HPDE6-E6E7 (cell line): ENCODE results near the gene CEP85.
A peak's percentile ranks its signal among the peaks of the same experiment; 100 is the strongest.
"Not testable (repeated sequence)": the region's sequence is repeated elsewhere in the genome, so short reads cannot be mapped to it uniquely, and the experiment has no call there.

ENCODE experiments used
- DNase-seq: peaks from one replicate; pipeline ENCODE4 v3.0.0; 2011; ENCODE audit warnings: missing footprints; ENCODE audit errors: extremely low spot score

CEP85 gene

DNA sequence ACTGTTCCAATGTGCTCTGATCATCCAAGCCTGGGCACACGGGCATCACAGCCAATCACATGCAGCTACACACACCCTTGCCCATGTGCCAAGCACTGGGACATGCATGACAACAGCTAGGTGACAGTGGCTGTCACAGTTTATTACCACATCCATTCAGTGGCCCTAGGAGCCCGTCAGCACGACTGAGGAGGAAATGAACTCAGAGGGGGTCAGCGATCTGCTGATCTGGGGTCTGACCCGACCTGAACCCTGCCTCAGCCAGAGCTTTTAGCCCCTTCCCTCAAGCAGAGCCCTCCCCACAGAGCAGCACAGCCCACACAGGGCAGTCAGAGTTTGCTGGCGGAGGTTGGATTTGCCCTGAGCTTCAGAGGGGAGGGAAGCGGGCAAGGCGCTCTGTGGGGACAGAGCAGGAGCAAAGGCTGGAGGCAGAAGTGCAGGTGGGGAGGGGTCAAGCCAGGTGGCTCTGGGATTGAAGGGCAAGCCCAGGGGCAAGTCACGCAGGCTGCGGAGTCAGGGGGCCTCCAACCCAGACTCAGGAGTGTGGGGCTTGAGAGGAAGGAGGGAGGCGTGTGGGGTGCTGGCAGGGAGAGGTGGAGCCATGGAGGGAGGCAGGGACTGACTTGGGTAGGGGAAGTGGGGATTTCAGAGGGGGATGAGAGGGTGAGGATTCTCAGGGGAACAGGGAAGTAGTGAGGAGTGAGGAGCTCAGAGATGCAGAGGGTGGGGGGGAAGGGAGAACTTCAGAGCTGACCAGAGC, 56.3 kb downstream of the CEP85 start:
- DNase-seq: no peak

DNA sequence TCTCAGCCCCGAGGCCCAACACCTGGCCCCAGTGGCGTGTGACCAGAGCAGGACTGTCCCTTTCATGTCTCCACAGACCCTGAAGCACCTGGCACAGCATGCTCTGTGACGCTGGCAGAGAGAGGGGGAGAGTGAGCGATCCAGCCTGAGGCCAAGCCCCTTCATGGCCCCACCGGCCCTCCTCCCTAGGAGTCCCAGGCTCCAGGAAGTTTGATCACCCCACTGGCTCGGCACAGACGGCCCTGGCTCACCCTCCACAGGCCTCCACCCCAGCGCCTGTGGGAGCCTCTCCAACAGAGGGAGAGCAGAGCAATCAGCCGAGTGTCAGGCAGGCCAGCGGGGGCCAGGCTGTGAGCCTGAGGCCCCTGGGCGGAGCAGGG, 56.9 kb downstream of the CEP85 start:
- DNase-seq: no peak

DNA sequence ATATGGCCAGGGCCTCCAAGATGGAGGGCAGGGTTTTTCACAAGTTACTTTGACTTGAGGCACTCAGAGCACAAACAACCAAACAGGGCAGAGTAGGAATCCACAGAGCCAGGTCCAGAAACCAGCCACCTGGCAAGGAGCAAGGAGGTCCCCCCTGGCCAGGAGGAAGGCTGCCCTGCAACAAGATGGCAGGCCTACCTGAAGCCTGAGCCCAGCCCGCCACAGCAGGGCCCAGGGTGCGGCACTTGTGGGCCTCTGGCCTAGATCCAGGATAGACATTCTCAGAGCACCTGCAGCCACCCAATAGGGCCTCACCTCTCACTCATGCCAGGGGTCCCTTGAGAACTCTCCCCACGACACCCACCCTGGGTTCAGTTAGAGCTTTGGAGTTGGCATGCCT, 57.4 kb downstream of the CEP85 start:
- no peak for DNase-seq

DNA sequence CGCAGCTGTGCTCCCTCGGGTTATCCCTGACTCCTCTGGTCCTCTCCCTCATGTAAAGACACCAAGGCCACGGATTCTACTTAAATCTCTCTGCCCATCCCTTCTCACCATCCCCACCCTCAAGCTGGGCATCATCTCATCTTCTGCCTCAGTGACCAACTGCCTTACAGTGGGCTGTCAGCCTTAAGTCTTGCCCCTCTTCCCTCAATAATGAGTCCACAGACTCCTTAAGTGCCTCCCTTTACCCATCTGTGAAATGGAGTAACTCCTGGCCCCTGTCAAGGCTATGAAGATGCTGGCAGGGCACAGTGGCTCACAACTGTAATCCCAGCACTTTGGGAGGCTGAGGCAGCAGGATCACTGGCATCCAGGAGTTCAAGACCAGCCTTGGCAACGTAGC, 57.9 kb downstream of the CEP85 start:
- DNase-seq: no peak

DNA sequence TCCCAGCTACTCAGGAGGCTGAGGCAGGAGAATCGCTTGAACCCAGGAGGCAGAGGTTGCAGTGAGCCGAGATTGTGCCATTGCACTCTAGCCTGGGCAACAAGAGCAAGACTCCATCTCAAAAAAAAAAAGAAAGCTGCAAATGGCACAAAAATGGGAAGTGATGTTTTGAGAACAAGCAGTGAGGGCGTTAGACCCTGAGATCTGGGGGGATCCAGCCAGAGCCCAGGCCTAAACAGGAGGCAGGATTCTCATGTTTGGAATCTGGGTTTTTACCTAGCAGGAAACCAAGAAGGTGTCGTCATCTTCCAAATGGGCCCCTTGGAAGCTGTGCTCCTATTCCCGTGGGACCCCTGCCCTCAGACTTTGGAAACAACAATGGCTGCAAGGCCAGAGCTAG, 58.7 kb downstream of the CEP85 start:
- not testable (repeated sequence) for DNase-seq

DNA sequence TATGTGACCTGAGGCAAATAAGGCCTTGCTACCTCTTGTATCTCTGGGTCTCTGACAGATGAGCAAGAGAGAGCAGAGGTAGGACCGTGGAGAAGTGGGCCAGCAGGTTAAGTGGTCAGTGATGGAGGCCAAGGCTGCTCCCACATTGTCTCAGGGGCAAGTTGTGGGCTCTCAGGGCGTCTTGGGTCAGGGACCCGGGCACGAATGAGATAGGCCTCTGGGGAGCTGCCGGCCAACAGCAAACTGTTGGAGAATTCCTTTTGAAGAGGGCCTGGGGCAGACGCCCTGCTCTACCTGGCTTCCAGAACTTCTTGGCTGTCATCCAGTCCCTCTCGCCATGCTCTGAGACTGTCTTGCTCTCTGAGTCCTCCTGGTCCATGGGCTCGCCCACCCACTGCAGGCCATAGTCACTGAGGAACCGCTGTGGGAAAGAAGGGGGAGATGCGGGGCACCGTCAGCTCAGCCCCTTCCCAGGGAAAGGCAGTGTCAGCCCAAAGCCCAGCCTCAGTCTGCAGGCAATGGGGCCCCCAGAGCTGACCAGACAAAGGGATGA, 60.0 kb downstream of the CEP85 start:
- DNase-seq: no peak

DNA sequence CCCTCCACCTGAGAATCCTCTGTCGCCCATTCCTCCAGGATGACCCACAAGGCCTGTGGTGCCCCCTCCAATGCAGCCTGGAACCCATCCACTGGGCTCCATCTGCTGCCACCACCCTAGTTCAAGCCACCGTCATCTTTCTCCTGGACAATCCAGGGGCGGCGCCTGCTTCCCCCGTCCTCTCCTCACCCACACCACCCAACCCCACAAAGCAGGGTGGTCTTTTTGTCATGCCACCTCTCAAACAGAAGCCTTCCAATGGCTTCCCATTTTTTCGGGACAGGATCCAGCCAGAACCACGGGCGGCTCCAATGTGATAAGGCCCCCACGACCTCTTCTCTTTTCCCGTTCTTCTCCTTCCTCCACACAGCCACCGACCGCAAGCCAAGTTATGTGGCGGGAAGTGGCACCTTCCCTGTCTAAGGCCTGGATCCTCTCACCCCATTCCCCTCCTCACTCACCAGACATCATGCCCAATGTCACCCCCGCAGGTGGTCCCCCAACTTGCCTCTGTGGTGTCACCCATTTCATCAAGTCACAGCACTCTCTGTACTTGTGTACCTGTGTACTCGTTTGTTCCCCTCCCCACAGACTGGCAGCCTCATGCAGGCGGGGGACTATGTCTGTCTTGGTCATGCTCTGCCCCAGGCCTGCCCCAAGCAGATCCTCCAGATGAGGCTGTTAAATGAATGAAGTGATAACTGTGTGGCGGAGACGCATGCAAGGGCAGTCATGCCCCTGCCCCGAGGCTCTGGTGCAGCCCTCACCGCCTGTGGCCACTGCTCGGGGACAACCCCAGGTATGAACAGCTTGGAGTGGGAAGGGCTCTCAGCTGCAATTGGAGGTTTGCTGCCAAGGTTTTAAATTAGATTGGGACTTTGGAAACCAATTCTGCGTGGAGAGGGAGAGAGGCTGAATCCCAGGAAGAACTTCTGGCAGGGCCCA, 61.5 kb downstream of the CEP85 start:
- DNase-seq: no peak

DNA sequence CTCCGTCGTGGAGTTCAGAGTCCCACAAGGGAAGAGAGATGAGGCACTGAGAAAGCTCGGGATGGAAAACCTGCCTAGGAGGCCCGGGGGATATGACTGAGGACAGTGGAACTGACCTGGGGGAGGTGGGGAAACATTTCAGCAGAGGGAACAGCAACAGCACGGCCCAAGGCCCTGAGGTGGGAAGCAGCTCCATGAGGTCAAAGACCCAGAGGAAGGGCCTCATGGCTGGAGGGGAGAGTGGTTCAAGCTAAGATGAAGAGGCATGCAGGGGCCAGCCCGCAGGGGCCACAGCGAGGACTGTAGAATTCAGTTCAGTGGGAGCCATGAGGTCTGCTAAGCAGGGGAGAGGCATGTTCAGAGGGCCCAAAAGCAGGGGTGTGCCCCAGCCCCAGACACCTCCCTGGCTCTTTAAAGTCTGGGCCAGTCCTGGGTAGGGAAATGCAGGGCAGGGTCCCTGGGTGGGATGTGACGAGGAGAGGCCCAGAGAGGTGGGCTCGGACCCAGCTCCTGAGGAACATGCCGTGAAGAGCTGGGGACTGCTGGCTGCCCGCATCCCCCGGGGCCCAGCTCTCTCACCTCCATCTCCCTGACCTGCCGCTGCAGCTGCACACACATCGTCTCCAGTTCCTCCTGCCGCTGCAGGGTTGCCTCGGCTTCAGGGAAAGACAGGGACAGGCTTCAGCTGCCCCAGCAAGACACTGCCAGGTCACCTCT, 62.5 kb downstream of the CEP85 start:
- no peak for DNase-seq

DNA sequence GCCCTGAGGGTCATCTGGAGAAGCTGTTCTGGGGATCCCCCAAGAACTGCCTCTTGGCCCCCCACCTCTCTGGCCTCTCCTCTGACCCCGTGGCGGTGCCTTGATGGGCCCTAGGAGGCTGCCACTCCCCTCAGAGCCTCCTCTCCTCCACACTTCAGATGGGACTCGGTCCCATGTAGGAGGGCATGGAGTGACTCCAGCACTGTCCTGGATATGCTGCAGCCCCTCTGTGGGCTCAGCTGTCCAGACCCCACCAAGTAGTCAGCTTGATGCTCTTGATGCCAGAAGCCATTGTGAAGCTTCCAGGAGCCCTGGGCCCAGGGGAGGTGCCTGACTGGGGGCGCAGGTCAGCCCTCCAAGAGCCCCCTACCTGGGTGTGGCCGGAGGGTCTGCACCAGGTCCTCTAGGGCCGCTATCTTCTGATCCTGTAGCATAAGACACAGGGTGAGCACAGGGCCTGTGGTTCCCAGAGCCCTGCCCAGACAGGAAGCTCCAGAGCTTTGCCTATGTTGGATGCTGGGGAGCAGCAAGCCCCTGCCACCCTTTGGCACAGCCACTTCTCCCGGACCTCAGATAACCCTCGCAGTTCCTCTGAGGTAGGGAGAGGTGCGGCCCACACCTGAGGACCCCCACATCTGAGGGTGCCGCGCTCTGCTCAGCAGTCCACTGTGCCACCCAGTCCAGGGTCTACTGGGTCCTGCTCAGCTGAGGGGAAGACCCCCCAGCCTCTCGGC, 63.2 kb downstream of the CEP85 start:
- no peak for DNase-seq

DNA sequence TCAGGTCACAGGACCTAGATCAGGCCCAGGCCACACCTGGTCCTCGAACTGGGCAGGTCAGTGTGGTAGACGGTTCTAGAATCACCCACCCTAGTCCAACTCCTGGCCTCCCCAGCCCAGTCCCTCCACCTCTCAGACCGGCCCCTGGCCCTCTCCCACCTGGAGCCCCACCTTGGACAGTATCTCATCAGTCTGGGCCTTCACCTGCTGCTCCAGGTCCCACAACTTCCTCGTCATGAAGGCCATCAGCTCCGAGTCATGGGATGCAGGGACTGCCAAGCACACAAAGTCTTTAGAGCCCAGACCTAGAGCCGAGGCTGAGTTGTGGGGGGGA, 63.8 kb downstream of the CEP85 start:
- no peak for DNase-seq

DNA sequence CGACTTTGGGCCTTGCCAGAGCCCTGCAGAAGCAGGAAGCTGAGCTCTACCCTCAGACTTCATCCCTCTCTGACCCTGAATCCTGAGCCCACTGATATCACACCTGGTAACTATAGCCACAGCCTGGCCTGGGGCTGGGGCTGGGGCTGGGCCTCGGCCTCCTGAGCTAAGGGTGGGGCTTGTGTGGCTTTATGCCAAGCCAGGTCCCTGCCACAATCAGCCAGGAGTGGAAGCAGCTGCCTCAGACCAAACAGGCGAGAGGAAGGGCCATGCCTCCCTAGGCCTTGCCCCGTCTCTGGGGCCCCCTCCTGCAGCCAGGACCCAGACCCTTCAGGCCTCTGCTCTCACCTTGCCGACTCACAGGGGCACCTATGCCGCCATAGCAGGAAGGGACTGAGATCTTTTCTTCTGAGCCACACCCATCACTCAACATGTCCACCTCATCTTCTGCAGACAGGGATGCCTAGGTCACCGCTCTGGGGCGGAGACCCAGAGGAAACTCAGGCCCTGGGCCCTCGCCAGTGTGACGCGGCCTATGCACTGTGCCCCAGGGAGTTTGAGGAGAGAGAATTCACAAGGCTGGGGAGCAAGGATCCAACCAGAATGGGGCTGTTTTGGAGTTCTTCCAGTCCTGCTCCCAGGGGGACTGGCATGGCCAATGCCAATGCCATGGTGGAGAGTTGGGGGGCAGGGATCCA, 66.7 kb downstream of the CEP85 start:
- no peak for DNase-seq

DNA sequence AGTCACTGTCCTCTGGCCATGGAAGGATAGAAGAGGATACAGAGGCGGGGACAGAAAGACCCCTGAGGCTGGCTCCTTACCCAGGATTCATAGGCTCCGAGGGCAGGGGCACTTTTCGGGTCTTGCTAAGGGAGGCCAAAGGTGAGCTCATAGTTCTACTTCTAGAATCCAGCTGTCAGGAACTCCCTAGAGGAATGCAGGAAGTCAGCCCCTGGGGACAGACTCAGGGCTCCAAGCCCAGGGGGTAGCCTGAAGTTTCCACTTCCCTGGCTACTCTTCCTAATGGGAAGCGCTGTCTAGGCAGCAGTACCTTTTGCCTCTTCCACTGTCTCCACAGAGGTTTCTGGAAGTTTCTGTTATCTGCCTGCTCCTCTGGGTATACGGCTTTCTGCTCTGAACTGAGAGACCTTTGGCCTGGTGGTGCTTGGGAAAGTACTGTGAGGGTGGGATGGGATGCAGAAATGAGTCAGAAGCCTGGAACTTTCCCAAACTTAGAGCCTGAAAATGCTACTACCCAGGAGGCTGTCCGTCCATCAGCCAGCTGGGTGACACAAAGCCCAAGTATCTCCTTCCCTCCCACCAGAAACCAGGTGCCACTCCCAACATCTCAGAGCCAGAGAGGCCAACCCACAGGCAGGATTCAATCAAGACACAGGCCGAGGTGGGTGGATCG, 68.9 kb downstream of the CEP85 start:
- DNase-seq: no peak

DNA sequence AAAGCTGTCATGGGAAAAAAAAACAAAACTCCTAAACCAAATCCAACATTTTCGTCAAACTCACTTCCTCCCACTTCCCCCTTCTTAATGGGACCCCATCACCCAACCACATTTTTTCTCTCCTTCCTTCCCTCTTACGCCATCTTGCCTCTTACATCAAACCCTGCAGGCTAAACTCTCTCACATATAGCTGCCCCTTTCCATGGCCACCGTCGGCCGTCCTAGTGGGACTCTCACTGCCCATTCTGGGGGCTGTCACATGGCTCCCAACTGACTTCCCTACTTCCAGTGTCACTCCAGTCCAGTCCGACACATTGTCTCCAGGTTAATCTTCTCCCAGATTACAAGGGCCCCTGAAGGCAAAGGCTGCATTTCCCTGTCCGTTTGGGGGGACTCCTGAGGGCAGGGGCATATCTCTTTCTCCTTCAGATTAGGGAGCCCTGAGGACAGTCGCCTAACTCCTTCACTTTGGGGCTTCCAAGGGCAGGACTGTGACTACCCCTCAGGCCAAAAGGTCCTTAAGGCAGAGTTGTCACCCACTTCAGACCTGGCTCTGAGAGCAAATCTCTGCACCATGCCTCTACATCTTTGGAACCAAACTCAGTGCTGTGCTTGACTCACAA, 71.8 kb downstream of the CEP85 start:
- no peak for DNase-seq

DNA sequence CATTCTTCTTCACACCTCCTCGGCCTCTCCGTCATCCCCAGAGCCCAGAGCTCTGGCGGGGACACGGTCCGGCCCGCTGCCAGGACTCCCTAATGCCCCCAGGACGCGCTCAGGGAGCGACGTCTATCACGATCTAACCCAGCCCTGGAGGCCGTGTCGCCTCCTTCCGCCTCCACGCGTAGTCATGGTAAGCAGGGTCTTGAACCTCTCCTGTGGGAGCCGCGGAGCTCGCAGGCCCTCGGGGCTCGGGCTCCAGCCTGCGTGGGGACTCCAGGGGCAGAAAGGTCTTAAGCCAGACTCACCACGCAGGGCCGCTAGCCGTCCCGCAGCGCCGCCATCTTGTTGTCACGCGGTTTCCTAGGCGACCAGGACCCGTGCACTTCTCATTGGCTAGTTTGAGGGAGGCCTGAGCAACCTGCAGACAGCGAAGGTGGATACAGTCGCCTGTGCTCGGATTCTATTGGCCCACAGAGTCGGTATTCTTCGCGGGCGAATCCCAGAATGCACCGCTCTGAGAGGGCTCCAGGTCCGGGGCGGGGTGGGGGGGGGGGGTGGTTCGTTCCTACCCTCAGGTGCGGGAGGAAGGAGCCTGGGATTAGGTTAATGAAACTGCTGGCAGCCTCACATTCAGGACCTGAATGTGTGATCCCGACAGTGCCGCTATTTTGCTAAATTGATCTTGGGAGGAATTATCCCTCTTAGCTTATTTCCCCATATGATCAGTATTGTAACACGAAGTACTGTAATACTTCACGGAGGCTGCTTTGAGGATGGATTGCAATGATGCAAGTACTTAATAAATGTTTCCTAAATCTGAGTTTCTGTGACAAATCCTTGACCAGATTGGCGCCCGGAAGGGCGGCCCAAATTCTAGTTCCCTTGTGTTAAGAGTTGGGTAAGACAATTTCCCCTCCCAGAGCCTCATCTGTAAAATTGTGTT, 72.6 kb downstream of the CEP85 start, which contains the start of gene UBXN11:
Gene UBXN11 (minus strand): TSS at position 347 of the 940 bp plus-strand sequence. CDS start 3,753 bp downstream, outside the sequence.
- DNase-seq: peak; percentile 99

DNA sequence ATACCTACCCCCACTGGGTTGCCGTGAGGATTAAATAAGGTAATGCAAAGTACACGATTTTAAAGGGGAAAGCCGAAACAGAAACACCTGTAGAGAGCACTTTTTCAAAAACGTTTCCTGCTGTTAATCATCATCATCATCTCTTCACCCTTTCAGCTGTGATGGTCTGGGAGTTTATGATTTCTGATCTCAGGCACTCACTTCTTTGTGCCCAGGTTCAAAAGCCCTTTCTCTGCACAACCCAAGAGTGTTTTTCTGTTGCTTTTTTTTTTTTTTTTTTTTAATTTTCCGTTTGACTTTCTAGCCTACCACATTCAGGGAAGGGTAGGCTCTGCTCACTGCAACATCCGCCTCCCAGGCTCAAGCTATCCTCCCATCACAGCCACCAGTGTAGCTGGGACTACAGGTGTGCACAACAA, 73.4 kb downstream of the CEP85 start:
- no peak for DNase-seq

DNA sequence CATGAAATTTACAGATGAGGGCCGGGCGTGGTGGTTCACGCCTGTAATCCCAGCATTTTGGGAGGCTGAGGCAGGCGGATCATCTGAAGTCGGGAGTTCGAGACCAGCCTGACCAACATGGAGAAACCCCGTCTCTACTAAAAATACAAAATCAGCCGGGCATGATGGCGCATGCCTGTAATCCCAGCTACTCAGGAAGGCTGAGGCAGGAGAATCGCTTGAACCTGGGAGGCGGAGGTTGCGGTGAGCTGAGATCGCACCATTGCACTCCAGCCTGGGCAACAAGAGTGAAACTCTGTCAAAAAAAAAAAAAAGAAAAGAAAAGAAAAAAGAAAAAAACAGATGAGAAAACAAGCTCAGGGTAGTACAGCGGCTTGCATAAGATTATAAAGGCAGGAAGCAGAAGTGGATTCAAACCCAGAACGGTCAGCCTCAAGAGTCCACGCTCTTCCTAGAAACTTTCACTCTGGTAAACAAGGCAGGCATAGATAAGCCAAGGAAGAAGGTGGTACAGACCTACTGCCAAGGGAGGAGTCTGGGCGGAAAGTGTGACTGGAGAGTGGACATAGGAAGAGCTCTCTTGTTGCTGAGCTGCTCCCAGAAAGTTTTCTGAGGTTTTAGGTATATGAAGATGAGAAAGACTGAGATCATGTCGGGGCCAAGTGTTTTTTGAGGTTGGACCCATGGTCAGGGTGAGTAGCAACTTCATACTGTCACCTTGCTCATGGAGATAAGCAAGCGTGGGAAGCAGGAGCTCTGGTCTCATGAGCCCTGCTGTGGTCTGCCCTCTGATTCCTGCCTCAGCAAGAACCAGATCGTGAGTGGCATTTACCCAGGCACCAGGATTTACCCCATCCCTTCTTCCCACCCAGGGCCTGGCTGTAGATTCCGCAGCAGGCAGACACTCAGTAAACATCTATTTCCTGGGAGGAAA, 74.2 kb downstream of the CEP85 start:
- DNase-seq: not testable (repeated sequence)

DNA sequence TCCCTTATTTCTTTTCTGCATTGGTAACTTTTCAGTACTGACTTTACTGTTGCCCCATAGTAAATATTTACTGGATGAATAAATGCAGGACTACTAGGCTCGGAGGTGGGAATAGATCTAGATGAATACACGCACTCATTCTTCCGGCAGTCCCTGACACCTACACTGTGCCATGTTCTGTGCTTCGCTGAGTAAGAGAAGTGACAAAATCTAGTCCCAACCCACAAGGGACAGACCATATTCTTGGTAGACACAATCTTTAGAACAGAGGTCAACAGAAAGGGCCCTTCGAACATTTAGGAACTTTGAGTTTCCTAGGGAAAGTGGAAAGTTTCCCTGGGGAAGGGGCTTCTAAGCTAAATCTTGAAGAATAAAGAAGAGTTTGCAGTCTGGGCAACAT, 80.5 kb downstream of the CEP85 start:
- no peak for DNase-seq
